ENCODE data around the gene KIF2C. TPM values are rescaled to one million over a fixed set of nuclear protein-coding genes. Genes with fewer than 3 reads are reported as not detected.
A peak's percentile ranks its signal among the peaks of the same experiment; 100 is the strongest.

KIF2C gene
- polyA plus RNA-seq, 2 of the 4 experiments (the other 2 are of a cell fraction), result 26.9 to 40.5 TPM

- ChIA-PET CTCF (no interaction called here), POLR2A (interaction anchor here (1.0 kb wide), 1 partner anchor 27 kb away, joined by 3 read pairs; the partner anchor contains the start of gene TMEM53)
- Histone ChIP-seq H3K27ac (peak overlapping the region; percentile 40 to 74; a peak in 4 of 6 replicates), H3K4me2 (peak overlapping the region; percentile 46), H3K4me1 (peaks cover 13% of the 10 kb centered on the region), H3K9me3 (no peaks in the 10 kb centered on the region), H3K4me3 (no peak overlapping the region)
- 94% methylated on average over 1 of the region's 1 CpG for WGBS (ENCODE audit: missing lambda C conversion rate)
- TF ChIP-seq ZFP36 (IDR thresholded peaks at IDR 0.05; ENCODE audit: borderline replicate concordance, partially characterized antibody) (no peak), POLR2AphosphoS2 (conservative IDR thresholded peaks at IDR 0.05; ENCODE audit: low read length) (no peak), HOXB13 (CRISPR knock-in tag; IDR thresholded peaks at IDR 0.05; ENCODE audit: low read depth) (no peak), CBX2 (IDR thresholded peaks at IDR 0.05; ENCODE audit: borderline replicate concordance, low read depth) (no peak), SREBF2 (IDR thresholded peaks at IDR 0.05) (no peak), RAD21 (conservative IDR thresholded peaks at IDR 0.05 in 1 of 2, IDR thresholded peaks at IDR 0.05 in 1 of 2) (no peak), FOXS1 (CRISPR knock-in tag; IDR thresholded peaks at IDR 0.05) (no peak)
- no peak for ATAC-seq
- DNase-seq (ENCODE audit: low read depth in 1 of 2, low spot score in 1 of 2), result no peak
- no peak for FAIRE-seq
Observed at GRCh38 chr1:44700573-44700972, 39.1 kb upstream of the KIF2C start.

DNA sequence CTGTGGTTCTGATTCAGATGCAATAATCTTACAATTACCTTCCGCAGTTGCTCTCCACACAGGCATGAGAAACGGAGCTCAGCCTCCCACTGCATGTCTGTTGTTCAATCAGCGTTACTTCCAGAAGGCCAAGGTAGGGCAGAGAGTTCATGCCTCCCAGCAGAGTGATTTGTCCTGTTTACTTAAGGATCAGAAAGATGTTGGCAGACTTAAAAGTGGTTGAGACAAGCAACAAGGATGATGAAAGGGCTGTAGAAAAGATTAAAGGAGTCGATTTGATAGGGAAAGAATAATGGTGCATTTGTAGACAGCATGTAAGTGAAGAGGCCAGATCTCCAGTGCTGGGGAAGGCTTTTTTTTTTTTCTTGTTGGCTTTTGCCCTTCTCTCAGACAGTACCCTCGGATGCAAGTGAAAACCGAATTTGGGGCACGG lies 38.5 kb upstream of the KIF2C start:
- Histone ChIP-seq H3K27ac (peak overlapping the region; percentile 40 to 74; a peak in 5 of 6 replicates), H3K4me1 (peaks cover 14% of the 10 kb centered on the region), H3K4me3 (no peak overlapping the region), H3K9me3 (no peaks in the 10 kb centered on the region), H3K4me2 (peak overlapping the region; percentile 46)
- ATAC-seq (peak; percentile 21 to 39; a peak in 2 of 6 replicates), DNase-seq (ENCODE audit: low read depth in 1 of 2, low spot score in 1 of 2) (peak in 1 of 2 experiments; percentile 41), FAIRE-seq (no peak)
- 60% methylated on average over 7 of the region's 7 CpGs for WGBS (ENCODE audit: missing lambda C conversion rate)
- POLR2A ChIA-PET, result interaction anchor here (1.0 kb wide), 1 partner anchor 27 kb away, joined by 3 read pairs; the partner anchor contains the start of gene TMEM53
- TF ChIP-seq FOSB (CRISPR knock-in tag; IDR thresholded peaks at IDR 0.05), result no peak
- no peak for TF ChIP-seq TFCP2L1 (CRISPR knock-in tag; IDR thresholded peaks at IDR 0.05)
- TF ChIP-seq TP53 (CRISPR knock-in tag; IDR thresholded peaks at IDR 0.05), result no peak
- TF ChIP-seq GATA3 (IDR thresholded peaks at IDR 0.05; ENCODE audit: borderline replicate concordance), result no peak
- no peak for TF ChIP-seq USF2 (IDR thresholded peaks at IDR 0.05)
- TF ChIP-seq, protein P1, sequence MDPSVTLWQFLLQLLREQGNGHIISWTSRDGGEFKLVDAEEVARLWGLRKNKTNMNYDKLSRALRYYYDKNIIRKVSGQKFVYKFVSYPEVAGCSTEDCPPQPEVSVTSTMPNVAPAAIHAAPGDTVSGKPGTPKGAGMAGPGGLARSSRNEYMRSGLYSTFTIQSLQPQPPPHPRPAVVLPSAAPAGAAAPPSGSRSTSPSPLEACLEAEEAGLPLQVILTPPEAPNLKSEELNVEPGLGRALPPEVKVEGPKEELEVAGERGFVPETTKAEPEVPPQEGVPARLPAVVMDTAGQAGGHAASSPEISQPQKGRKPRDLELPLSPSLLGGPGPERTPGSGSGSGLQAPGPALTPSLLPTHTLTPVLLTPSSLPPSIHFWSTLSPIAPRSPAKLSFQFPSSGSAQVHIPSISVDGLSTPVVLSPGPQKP (IDR thresholded peaks at IDR 0.05; ENCODE audit: low read depth, low read length), result no peak
- no peak for TF ChIP-seq RNF2 (IDR thresholded peaks at IDR 0.05; ENCODE audit: borderline replicate concordance, low read depth)
- TF ChIP-seq, protein P2, sequence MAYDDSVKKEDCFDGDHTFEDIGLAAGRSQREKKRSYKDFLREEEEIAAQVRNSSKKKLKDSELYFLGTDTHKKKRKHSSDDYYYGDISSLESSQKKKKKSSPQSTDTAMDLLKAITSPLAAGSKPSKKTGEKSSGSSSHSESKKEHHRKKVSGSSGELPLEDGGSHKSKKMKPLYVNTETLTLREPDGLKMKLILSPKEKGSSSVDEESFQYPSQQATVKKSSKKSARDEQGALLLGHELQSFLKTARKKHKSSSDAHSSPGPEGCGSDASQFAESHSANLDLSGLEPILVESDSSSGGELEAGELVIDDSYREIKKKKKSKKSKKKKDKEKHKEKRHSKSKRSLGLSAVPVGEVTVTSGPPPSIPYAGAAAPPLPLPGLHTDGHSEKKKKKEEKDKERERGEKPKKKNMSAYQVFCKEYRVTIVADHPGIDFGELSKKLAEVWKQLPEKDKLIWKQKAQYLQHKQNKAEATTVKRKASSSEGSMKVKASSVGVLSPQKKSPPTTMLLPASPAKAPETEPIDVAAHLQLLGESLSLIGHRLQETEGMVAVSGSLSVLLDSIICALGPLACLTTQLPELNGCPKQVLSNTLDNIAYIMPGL (CRISPR knock-in tag; IDR thresholded peaks at IDR 0.05; ENCODE audit: borderline replicate concordance), result no peak
- no peak for TF ChIP-seq HDAC2 (IDR thresholded peaks at IDR 0.05)
- TF ChIP-seq, protein P3, sequence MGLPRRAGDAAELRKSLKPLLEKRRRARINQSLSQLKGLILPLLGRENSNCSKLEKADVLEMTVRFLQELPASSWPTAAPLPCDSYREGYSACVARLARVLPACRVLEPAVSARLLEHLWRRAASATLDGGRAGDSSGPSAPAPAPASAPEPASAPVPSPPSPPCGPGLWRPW (IDR thresholded peaks at IDR 0.05), result no peak
- CTCF ChIA-PET, result no interaction called here

DNA sequence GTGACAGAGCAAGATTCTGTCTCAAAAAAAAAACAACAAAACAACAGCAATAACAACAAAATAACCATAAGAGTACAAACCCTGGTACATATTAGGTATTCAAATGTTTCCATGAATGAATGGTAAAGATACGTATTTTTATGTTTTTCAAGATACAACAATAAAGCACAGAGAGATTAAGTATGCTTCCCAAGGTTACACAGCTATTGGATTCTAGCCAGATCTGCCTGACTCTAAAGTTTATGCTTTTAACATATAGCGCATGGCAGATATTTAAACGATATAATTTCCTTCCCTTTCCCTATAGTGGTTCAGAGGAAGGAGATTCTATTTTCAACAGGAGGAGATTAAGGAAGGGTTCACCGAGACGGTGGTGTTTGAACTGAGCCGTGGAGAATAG lies 34.2 kb upstream of the KIF2C start:
- TF ChIP-seq HOXB5 (CRISPR knock-in tag; IDR thresholded peaks at IDR 0.05), result no peak
- no peak for TF ChIP-seq E2F6 (IDR thresholded peaks at IDR 0.05; ENCODE audit: borderline replicate concordance, low read depth)
- no peak for TF ChIP-seq POLR2AphosphoS2 (conservative IDR thresholded peaks at IDR 0.05; ENCODE audit: low read length)
- TF ChIP-seq RCOR1 (IDR thresholded peaks at IDR 0.05; ENCODE audit: low read depth, low read length), result no peak
- no peak for TF ChIP-seq POLR2A (IDR thresholded peaks at IDR 0.05; ENCODE audit: low read length)
- TF ChIP-seq CTCF (IDR thresholded peaks at IDR 0.05), result no peak
- no peak for DNase-seq (ENCODE audit: low read depth in 1 of 2, low spot score in 1 of 2)
- no peak overlapping the region for H3K4me2 ChIP-seq
- peaks cover 42% of the 10 kb centered on the region for H3K4me1 ChIP-seq
- CTCF ChIA-PET, result interaction anchor here (2.4 to 3.6 kb wide), 2 partner anchors 10 to 53 kb away, joined by 12 read pairs; no protein-coding TSS in a partner anchor
- no peak for FAIRE-seq
- 93% methylated on average over 6 of the region's 6 CpGs for WGBS (ENCODE audit: missing lambda C conversion rate)
- no peaks in the 10 kb centered on the region for H3K9me3 ChIP-seq
- no peak overlapping the region for H3K4me3 ChIP-seq
- ATAC-seq, result no peak
- H3K27ac ChIP-seq, result peak overlapping the region; percentile 84 to 93; a peak in 1 of 6 replicates
- POLR2A ChIA-PET, result interaction anchor here (3.8 kb wide), 1 partner anchor 16 kb away, joined by 27 read pairs; no protein-coding TSS in a partner anchor
